Epithelial cell of proximal tubule (primary cell): ENCODE results near the gene PLEKHA8. TPM values are rescaled to one million over a fixed set of nuclear protein-coding genes. Genes with fewer than 3 reads are reported as not detected.

Source experiments
- DNase-seq: peaks from one replicate; pipeline ENCODE4 v3.0.0-alpha.2; 2011; ENCODE audit warnings: low read depth
- H3K4me3 ChIP-seq: 2 replicates; pipeline ENCODE4 v1.5.1; 2011; ENCODE audit warnings: low read depth, mild to moderate bottlenecking, low read length
- CTCF ChIP-seq: conservative IDR thresholded peaks from 2 replicates; pipeline ENCODE4 v1.5.1; 2012; ENCODE audit warnings: low read depth, mild to moderate bottlenecking, low read length
- total RNA-seq: library from RNA; depleted of rRNA; stranded (reverse); fragments of >200 nt; gene quantifications from 2 replicates; pipeline ENCODE4 v1.2.3, GENCODE V29; 2015

Gene PLEKHA8
- total RNA-seq, 1 donor from 2014 or later: 12.2 TPM

- H3K4me3 ChIP-seq: no peak overlapping the region
- TF ChIP-seq CTCF: no peak
- DNase-seq: no peak
These were observed 139.7 kb downstream of the PLEKHA8 start for GRCh38 chr7:30167901-30168300.

GRCh38 chr7:30168835-30169573 lies 140.8 kb downstream of the PLEKHA8 start:
- no peak overlapping the region for H3K4me3 ChIP-seq
- TF ChIP-seq CTCF: no peak
- peak; percentile 27 for DNase-seq

GRCh38 chr7:30169579-30169978 lies 141.4 kb downstream of the PLEKHA8 start:
- no peak for TF ChIP-seq CTCF
- no peak for DNase-seq
- H3K4me3 ChIP-seq: no peak overlapping the region

GRCh38 chr7:30170476-30171205 lies 142.4 kb downstream of the PLEKHA8 start:
- no peak for DNase-seq
- no peak for TF ChIP-seq CTCF

GRCh38 chr7:30171766-30172447 lies 143.7 kb downstream of the PLEKHA8 start:
- no peak overlapping the region for H3K4me3 ChIP-seq
- DNase-seq: no peak
- no peak for TF ChIP-seq CTCF

More at GRCh38 chr7:30170476-30171205, 142.4 kb downstream of the PLEKHA8 start:
- no peak overlapping the region for H3K4me3 ChIP-seq

GRCh38 chr7:30172451-30172850 lies 144.2 kb downstream of the PLEKHA8 start:
- DNase-seq: no peak
- TF ChIP-seq CTCF: no peak
- H3K4me3 ChIP-seq: no peak overlapping the region
